Testis (tissue), 2 donors: ENCODE measurements around the gene TUBAL3.

Source experiments
- CTCF ChIP-seq, 3 experiments: fragments of 450-650 bp in 2 of 3; fragments of 200-600 bp in 1 of 3; sonication (generic) in 1 of 3; IDR thresholded peaks; one replicate each; pipeline ENCODE4 v1.5.1; 2016 to 2019; ENCODE audit warnings: antibody characterized with exemption in 3 of 3, mild to moderate bottlenecking in 2 of 3, moderate library complexity in 1 of 3
- POLR2A ChIP-seq: fragments of 450-650 bp; IDR thresholded peaks from one replicate; pipeline ENCODE4 v1.6.1; 2017; ENCODE audit warnings: antibody characterized with exemption, mild to moderate bottlenecking, moderate library complexity

- TF ChIP-seq CTCF (IDR thresholded peaks at IDR 0.05) (no peak), POLR2A (no peak)
Observed at GRCh38 chr10:5396556-5397300, 7.9 kb downstream of the TUBAL3 start.
